Endometrial microvascular endothelial cells (primary cell): ENCODE measurements around the gene MICAL2. TPM values are rescaled to one million over a fixed set of nuclear protein-coding genes. Genes with fewer than 3 reads are reported as not detected.

Experiments
- in situ Hi-C: cut with HindIII; loops from 2 replicates; pipeline ENCODE4 v1.10.0; 2017; ENCODE audit warnings: low sequenced_read_pairs, low pct_unique_long_range_greater_than_20kb; ENCODE audit errors: inconsistent ontology term
- total RNA-seq: library from RNA; depleted of rRNA; stranded (reverse); fragments of >200 nt; gene quantifications from one replicate; pipeline ENCODE4 v1.2.3, GENCODE V29; 2015; ENCODE audit errors: inconsistent ontology term

The MICAL2 gene
- total RNA-seq, 1 donor from 2014 or later = 149 TPM

GRCh38 chr11:12211331-12212065 is 101.1 kb downstream of the MICAL2 start:
- in situ Hi-C loops = no loop called here

GRCh38 chr11:12212174-12212820 is 101.9 kb downstream of the MICAL2 start:
- in situ Hi-C loops = no loop called here

- in situ Hi-C loops = no loop called here
These were observed 102.4 kb downstream of the MICAL2 start for GRCh38 chr11:12212821-12213185.

GRCh38 chr11:12213883-12214282 is 103.5 kb downstream of the MICAL2 start:
- in situ Hi-C loops = no loop called here

GRCh38 chr11:12214751-12215150 is 104.4 kb downstream of the MICAL2 start:
- in situ Hi-C loops = no loop called here

- in situ Hi-C loops = no loop called here
These were observed 104.8 kb downstream of the MICAL2 start for GRCh38 chr11:12215181-12215593.

- in situ Hi-C loops = no loop called here
These were observed 105.7 kb downstream of the MICAL2 start for GRCh38 chr11:12216041-12216451.

- in situ Hi-C loops = no loop called here
These were observed 106.4 kb downstream of the MICAL2 start for GRCh38 chr11:12216671-12217374.

GRCh38 chr11:12217879-12218278 is 107.5 kb downstream of the MICAL2 start:
- in situ Hi-C loops = no loop called here

GRCh38 chr11:12218909-12219308 is 108.5 kb downstream of the MICAL2 start:
- in situ Hi-C loops = no loop called here

- in situ Hi-C loops = no loop called here
These were observed 109.4 kb downstream of the MICAL2 start for GRCh38 chr11:12219757-12220156.

- in situ Hi-C loops = no loop called here
These were observed 109.9 kb downstream of the MICAL2 start for GRCh38 chr11:12220305-12220704.

GRCh38 chr11:12221051-12221535 is 110.7 kb downstream of the MICAL2 start:
- in situ Hi-C loops = no loop called here

GRCh38 chr11:12222055-12222792 is 111.8 kb downstream of the MICAL2 start:
- in situ Hi-C loops = no loop called here

GRCh38 chr11:12223771-12224536 is 113.6 kb downstream of the MICAL2 start:
- in situ Hi-C loops = no loop called here

- in situ Hi-C loops = no loop called here
These were observed 114.1 kb downstream of the MICAL2 start for GRCh38 chr11:12224537-12224893.

GRCh38 chr11:12225046-12225739 is 114.8 kb downstream of the MICAL2 start:
- in situ Hi-C loops = no loop called here

GRCh38 chr11:12226093-12226492 is 115.7 kb downstream of the MICAL2 start:
- in situ Hi-C loops = no loop called here
